Psoas muscle (tissue), 8 donors: Measurements from ENCODE around the gene EPS8L1. TPM values are rescaled to one million over a fixed set of nuclear protein-coding genes. Genes with fewer than 3 reads are reported as not detected.
A peak's percentile ranks its signal among the peaks of the same experiment; 100 is the strongest.

Source experiments
- ATAC-seq, 4 donors: fragments of 200-7000 bp; cut with Tn5 transposase; one replicate each; pipeline ENCODE4 v1.9.1; 2020; ENCODE audit warnings: moderate library complexity in 3 of 4, mild to moderate bottlenecking in 2 of 4
- DNase-seq, 2 donors: peaks; one replicate each; pipeline ENCODE4 v3.0.0-alpha.2; 2020
- H3K27ac ChIP-seq: fragments of 200-600 bp; one replicate; pipeline ENCODE4 v1.8.0; 2022
- H3K27me3 ChIP-seq, 3 donors: fragments of 200-600 bp in 1 of 3; one replicate each; pipeline versions ENCODE4 v1.6.1 to v1.8.0; 2013 to 2022; ENCODE audit warnings: low read length in 2 of 3, mild to moderate bottlenecking in 2 of 3, moderate library complexity in 1 of 3; ENCODE audit not compliant: insufficient read depth in 3 of 3
- H3K36me3 ChIP-seq, 2 donors: fragments of 200-600 bp in 1 of 2; one replicate each; pipeline versions ENCODE4 v1.6.1 to v1.8.0; 2013 to 2022; ENCODE audit warnings: low read depth in 1 of 2, mild to moderate bottlenecking in 1 of 2, moderate library complexity in 1 of 2; ENCODE audit not compliant: insufficient read depth in 1 of 2
- H3K4me1 ChIP-seq: fragments of 200-600 bp; one replicate; pipeline ENCODE4 v1.8.0; 2022
- H3K4me3 ChIP-seq: fragments of 200-600 bp; one replicate; pipeline ENCODE4 v1.8.0; 2022; ENCODE audit warnings: mild to moderate bottlenecking
- H3K9me3 ChIP-seq: fragments of 200-600 bp; one replicate; pipeline ENCODE4 v1.8.0; 2022
- WGBS, 3 donors: extraction: QIAGEN DNeasy Blood & Tissue Kit; methylation state at CpG; one replicate each; pipeline versions ENCODE4 v1.1.6 to v1.1.7; 2013; 5-methylcytosine and 5-hydroxymethylcytosine counted together
- intact Hi-C, 2 donors: fragments of 100-400 bp; cut with DNase I; formaldehyde crosslinking; loops; one replicate each; pipeline versions ENCODE4 v1.11.0 to v1.14.2; 2022
- polyA plus RNA-seq, 3 donors: library from polyadenylated mRNA; stranded (reverse); fragments of 200-250 nt; gene quantifications; one replicate each; pipeline ENCODE4 v1.2.3, GENCODE V29; 2013
- total RNA-seq, 4 donors: library from RNA; stranded (reverse); fragmentation: NEBNext Ultra II Directional in 2 of 4; extraction: Animal tissue kit (Norgen Biotek cat#: 25700) in 2 of 4; gene quantifications; one replicate each; pipeline versions ENCODE4 v1.2.1 to v1.2.4, GENCODE V29; 2021 to 2023
- TF ChIP-seq, protein P1 (sequence below): fragments of 200-600 bp; IDR thresholded peaks from one replicate; pipeline ENCODE4 v1.8.0; 2022; ENCODE audit warnings: antibody characterized with exemption
- donor health status: healthy with polysubstance abuse.
- donor health status: DM: no; HTN: no; CAD: no; lungs with moderate emphysema.
- donor health status: Bipolar disorder and iron deficiency.
- donor health status: healthy.
- donor health status: DM: yes; HTN: yes; CAD: no.
- donor health status: DM: no; HTN: no; CAD: no.
- donor health status: DM: no; HTN: no; CAD: no.
- donor health status: DM: yes; HTN: yes; CAD: no.

EPS8L1 gene
- total and polyA plus RNA-seq, 7 donors: 0.53 to 2.5 (median 1.0) TPM

DNA sequence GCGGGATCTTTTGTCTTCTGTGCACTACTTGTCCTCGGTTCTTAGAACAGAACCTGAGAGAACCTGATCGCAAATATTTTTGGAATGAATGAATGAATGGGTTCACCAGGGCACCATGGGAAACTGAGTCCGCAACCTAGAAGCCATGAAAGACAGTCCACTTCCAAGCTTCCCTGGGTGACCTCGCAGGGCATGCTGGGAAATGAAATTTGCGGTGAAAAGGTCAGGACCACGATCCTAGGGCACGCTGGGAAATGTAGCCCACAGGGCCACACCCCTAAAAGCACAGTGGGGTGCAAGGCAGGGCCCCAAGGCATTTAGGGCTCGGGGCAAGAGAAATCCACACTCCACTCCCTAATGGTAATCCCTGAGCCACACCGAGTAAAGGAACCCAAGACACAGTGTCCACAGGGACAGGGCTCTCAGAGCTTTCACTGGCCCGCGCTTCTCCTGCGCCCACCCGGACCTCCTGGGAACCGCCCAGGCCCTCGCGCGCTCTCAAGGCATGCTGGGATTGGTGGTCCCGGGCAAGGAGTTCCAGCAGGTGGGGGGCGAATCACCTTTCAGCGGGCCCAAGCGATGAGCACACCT, 42.8 kb downstream of the EPS8L1 start:
- peak overlapping the region; percentile 89 for H3K4me3 ChIP-seq
- peak; percentile 20 to 49 (median 36) for ATAC-seq
- intact Hi-C loops: no loop called here

DNA sequence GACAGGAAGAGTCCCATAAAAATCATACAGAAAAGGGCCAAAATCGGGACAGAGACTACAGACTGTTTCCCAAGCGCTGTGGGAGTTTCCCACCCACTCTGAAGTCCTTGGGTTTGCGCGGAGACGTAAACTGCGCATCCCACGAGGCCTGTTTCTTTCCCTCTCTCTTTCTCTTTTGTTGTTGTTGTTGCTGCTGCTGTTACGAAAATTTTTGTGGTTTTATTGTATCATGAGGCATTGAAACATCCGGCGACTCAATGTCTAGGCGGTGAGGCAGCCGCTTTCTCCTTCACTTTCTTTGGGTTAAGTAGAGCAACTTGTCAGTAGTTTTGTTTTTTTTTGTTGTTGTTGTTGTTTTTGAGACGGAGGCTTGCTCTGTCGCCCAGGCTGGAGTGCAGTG, 43.4 kb downstream of the EPS8L1 start:
- Histone ChIP-seq H3K27ac (no peak overlapping the region), H3K4me1 (peaks cover 7% of the 10 kb centered on the region), H3K36me3 (no peaks in the 10 kb centered on the region), H3K27me3 (no peaks in the 10 kb centered on the region), H3K4me3 (peak overlapping the region; percentile 89), H3K9me3 (no peaks in the 10 kb centered on the region)
- DNase-seq: no peak
- WGBS, 3 donors: 77 to 83% (median 77%) methylated on average over 14 of the region's 14 CpGs
- ATAC-seq: no peak
- intact Hi-C loops: no loop called here
- TF ChIP-seq, protein P1, sequence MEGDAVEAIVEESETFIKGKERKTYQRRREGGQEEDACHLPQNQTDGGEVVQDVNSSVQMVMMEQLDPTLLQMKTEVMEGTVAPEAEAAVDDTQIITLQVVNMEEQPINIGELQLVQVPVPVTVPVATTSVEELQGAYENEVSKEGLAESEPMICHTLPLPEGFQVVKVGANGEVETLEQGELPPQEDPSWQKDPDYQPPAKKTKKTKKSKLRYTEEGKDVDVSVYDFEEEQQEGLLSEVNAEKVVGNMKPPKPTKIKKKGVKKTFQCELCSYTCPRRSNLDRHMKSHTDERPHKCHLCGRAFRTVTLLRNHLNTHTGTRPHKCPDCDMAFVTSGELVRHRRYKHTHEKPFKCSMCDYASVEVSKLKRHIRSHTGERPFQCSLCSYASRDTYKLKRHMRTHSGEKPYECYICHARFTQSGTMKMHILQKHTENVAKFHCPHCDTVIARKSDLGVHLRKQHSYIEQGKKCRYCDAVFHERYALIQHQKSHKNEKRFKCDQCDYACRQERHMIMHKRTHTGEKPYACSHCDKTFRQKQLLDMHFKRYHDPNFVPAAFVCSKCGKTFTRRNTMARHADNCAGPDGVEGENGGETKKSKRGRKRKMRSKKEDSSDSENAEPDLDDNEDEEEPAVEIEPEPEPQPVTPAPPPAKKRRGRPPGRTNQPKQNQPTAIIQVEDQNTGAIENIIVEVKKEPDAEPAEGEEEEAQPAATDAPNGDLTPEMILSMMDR: no peak

More for the DNA sequence above, 42.8 kb downstream of the EPS8L1 start:
- Histone ChIP-seq H3K36me3 (no peaks in the 10 kb centered on the region), H3K27me3 (no peaks in the 10 kb centered on the region), H3K9me3 (no peaks in the 10 kb centered on the region), H3K27ac (peak overlapping the region; percentile 83), H3K4me1 (peaks cover 8% of the 10 kb centered on the region)
- TF ChIP-seq, protein P1: no peak
- WGBS, 3 donors: 10 to 15% (median 13%) methylated on average over 19 to 22 of the region's 22 CpGs
- DNase-seq: peak; percentile 54 to 74

DNA sequence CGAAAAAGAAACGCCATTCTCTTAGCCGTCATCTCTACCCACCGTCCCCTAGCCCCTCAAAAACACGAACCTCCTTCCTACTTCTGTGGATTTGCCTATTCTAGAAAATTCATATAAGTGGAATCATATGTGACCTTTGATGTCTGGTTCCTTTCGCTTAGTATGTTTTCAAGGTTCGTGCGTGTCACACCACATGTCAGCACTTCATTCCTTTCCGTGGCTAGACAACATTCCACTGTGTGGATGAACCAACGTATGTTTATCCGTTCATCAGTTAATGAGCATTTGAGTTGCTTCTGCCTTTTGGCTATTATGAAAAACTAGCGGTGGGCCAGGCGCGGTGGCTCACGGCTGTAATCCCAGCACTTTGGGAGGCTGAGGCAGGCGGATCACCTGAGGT, 55.8 kb downstream of the EPS8L1 start:
- TF ChIP-seq, protein P1: no peak
- DNase-seq (no peak), ATAC-seq (no peak)
- Histone ChIP-seq H3K4me1 (no peaks in the 10 kb centered on the region), H3K4me3 (no peak overlapping the region), H3K9me3 (no peaks in the 10 kb centered on the region), H3K27me3 (peaks cover 0 to 20% (median 3%) of the 10 kb centered on the region in 3 donors), H3K36me3 (peaks cover 0 to 31% of the 10 kb centered on the region in 2 donors), H3K27ac (no peak overlapping the region)
- intact Hi-C loops: loop anchor here in 1 of 2 donors (10.0 kb wide), 1 partner anchor 493 kb away; the partner anchor contains the start of gene ZNF784
- WGBS, 3 donors: 64 to 70% (median 67%) methylated on average over 15 to 16 of the region's 16 CpGs

DNA sequence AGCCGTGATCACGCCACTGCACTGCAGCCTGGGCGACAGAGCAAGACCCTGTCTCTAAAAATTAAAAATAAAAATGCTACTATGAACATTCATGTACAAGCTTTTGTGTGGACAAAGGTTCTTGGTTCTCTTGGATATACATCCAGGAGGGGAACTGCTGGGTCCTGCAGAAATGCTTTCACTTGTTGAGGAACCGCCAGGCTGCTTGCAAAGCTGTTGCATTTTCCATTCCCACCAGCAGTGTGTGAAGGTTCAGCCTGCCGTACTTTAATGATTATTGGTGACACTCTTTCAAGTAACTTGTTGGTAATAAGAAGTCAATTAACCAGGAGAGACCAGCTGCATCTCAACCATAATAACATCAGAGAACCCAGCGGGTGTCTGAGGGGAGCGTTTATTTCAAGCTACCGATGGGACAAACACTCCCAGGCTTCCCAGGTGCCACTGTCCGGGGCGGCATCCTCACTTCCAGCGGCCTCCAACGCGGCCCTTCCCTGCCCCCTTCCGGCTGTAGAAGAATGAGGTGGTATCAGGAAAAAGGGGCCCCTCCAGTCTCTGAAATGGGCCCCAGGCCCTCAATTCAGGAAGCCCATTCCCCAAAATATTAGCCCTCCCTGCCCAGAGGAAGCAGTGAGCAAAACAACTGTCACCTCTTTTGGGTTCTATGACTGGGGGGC, 56.9 kb downstream of the EPS8L1 start:
- WGBS, 3 donors: 49 to 60% (median 50%) methylated on average over 14 of the region's 14 CpGs
- H3K4me3 ChIP-seq: no peak overlapping the region
- ATAC-seq: no peak

More for the DNA sequence above, 56.9 kb downstream of the EPS8L1 start:
- Histone ChIP-seq H3K36me3 (peaks cover 0 to 33% of the 10 kb centered on the region in 2 donors), H3K27ac (no peak overlapping the region), H3K4me1 (no peaks in the 10 kb centered on the region), H3K27me3 (peaks cover 0 to 20% (median 3%) of the 10 kb centered on the region in 3 donors), H3K9me3 (no peaks in the 10 kb centered on the region)
- peak in 1 of 2 donors; percentile 40 for DNase-seq
- intact Hi-C loops: loop anchor here in 1 of 2 donors (10.0 kb wide), 1 partner anchor 492 kb away; the partner anchor contains the start of gene ZNF784
- TF ChIP-seq, protein P1: no peak
